ENCODE results near the gene RGS4.

RGS4 gene

GRCh38 chr1:163069142-163069541 is at the start of gene RGS4:
TSS of gene RGS4 (plus strand) at chr1:163069361. CDS start at chr1:163069485, 124 bp downstream.
- TF ChIP-seq SUZ12 (IDR thresholded peaks at IDR 0.05; ENCODE audit: extremely low read depth, insufficient read depth, insufficient read length) (no peak), YY1 (IDR thresholded peaks at IDR 0.05; ENCODE audit: insufficient read depth, insufficient read length) (no peak), ZNF274 (IDR thresholded peaks at IDR 0.05; ENCODE audit: low read depth, low read length) (no peak)
- Histone ChIP-seq H3K4me3 (ENCODE audit: insufficient read length, low read depth) (no peak within 1 kb of the TSS), H3K9ac (ENCODE audit: insufficient read length, low read depth) (peak within 1 kb of the TSS; percentile 15)

GRCh38 chr1:163022129-163022528 is 47.0 kb upstream of the RGS4 start:
- H3K4me1 ChIP-seq (ENCODE audit: insufficient read depth, insufficient read length): no peaks in the 10 kb centered on the region
- H3K27me3 ChIP-seq (ENCODE audit: insufficient read depth, insufficient read length): no peaks in the 10 kb centered on the region
- H3K9ac ChIP-seq (ENCODE audit: insufficient read length, low read depth): no peak overlapping the region
- no peak for TF ChIP-seq SUZ12 (IDR thresholded peaks at IDR 0.05; ENCODE audit: extremely low read depth, insufficient read depth, insufficient read length)
- TF ChIP-seq YY1 (IDR thresholded peaks at IDR 0.05; ENCODE audit: insufficient read depth, insufficient read length): no peak
- no peak for TF ChIP-seq ZNF274 (IDR thresholded peaks at IDR 0.05; ENCODE audit: low read depth, low read length)
- no peak for DNase-seq (ENCODE audit: low read depth, low spot score)
- H3K4me3 ChIP-seq (ENCODE audit: insufficient read length, low read depth): no peak overlapping the region
- H3K36me3 ChIP-seq (ENCODE audit: insufficient read depth, insufficient read length, low read length): no peaks in the 10 kb centered on the region
- peaks cover 20% of the 10 kb centered on the region for H3K9me3 ChIP-seq (ENCODE audit: insufficient read depth, low read length)

More at GRCh38 chr1:163069142-163069541, at the start of gene RGS4:
- Histone ChIP-seq H3K4me1 (ENCODE audit: insufficient read depth, insufficient read length) (no peaks in the 10 kb centered on the region), H3K27me3 (ENCODE audit: insufficient read depth, insufficient read length) (no peaks in the 10 kb centered on the region), H3K36me3 (ENCODE audit: insufficient read depth, insufficient read length, low read length) (no peaks in the 10 kb centered on the region), H3K9me3 (ENCODE audit: insufficient read depth, low read length) (no peaks in the 10 kb centered on the region)
- DNase-seq (ENCODE audit: low read depth, low spot score): peak; percentile 87

- Histone ChIP-seq H3K4me3 (ENCODE audit: insufficient read length, low read depth) (no peak overlapping the region), H3K27me3 (ENCODE audit: insufficient read depth, insufficient read length) (no peaks in the 10 kb centered on the region), H3K36me3 (ENCODE audit: insufficient read depth, insufficient read length, low read length) (no peaks in the 10 kb centered on the region), H3K9me3 (ENCODE audit: insufficient read depth, low read length) (peaks cover 8% of the 10 kb centered on the region), H3K9ac (ENCODE audit: insufficient read length, low read depth) (no peak overlapping the region), H3K4me1 (ENCODE audit: insufficient read depth, insufficient read length) (no peaks in the 10 kb centered on the region)
- no peak for DNase-seq (ENCODE audit: low read depth, low spot score)
- no peak for TF ChIP-seq ZNF274 (IDR thresholded peaks at IDR 0.05; ENCODE audit: low read depth, low read length)
- no peak for TF ChIP-seq SUZ12 (IDR thresholded peaks at IDR 0.05; ENCODE audit: extremely low read depth, insufficient read depth, insufficient read length)
- TF ChIP-seq YY1 (IDR thresholded peaks at IDR 0.05; ENCODE audit: insufficient read depth, insufficient read length): no peak
Observed at GRCh38 chr1:163027610-163028009, 41.6 kb upstream of the RGS4 start.

GRCh38 chr1:163029901-163030300 is 39.3 kb upstream of the RGS4 start:
- Histone ChIP-seq H3K9ac (ENCODE audit: insufficient read length, low read depth) (no peak overlapping the region), H3K4me1 (ENCODE audit: insufficient read depth, insufficient read length) (no peaks in the 10 kb centered on the region), H3K4me3 (ENCODE audit: insufficient read length, low read depth) (no peak overlapping the region), H3K36me3 (ENCODE audit: insufficient read depth, insufficient read length, low read length) (no peaks in the 10 kb centered on the region), H3K27me3 (ENCODE audit: insufficient read depth, insufficient read length) (no peaks in the 10 kb centered on the region), H3K9me3 (ENCODE audit: insufficient read depth, low read length) (no peaks in the 10 kb centered on the region)
- no peak for DNase-seq (ENCODE audit: low read depth, low spot score)
- no peak for TF ChIP-seq ZNF274 (IDR thresholded peaks at IDR 0.05; ENCODE audit: low read depth, low read length)
- no peak for TF ChIP-seq YY1 (IDR thresholded peaks at IDR 0.05; ENCODE audit: insufficient read depth, insufficient read length)
- no peak for TF ChIP-seq SUZ12 (IDR thresholded peaks at IDR 0.05; ENCODE audit: extremely low read depth, insufficient read depth, insufficient read length)

- no peak for TF ChIP-seq SUZ12 (IDR thresholded peaks at IDR 0.05; ENCODE audit: extremely low read depth, insufficient read depth, insufficient read length)
- TF ChIP-seq ZNF274 (IDR thresholded peaks at IDR 0.05; ENCODE audit: low read depth, low read length): no peak
- no peak for TF ChIP-seq YY1 (IDR thresholded peaks at IDR 0.05; ENCODE audit: insufficient read depth, insufficient read length)
- no peak overlapping the region for H3K9ac ChIP-seq (ENCODE audit: insufficient read length, low read depth)
- no peaks in the 10 kb centered on the region for H3K36me3 ChIP-seq (ENCODE audit: insufficient read depth, insufficient read length, low read length)
- H3K4me1 ChIP-seq (ENCODE audit: insufficient read depth, insufficient read length): no peaks in the 10 kb centered on the region
- H3K4me3 ChIP-seq (ENCODE audit: insufficient read length, low read depth): no peak overlapping the region
- H3K9me3 ChIP-seq (ENCODE audit: insufficient read depth, low read length): no peaks in the 10 kb centered on the region
- no peaks in the 10 kb centered on the region for H3K27me3 ChIP-seq (ENCODE audit: insufficient read depth, insufficient read length)
- DNase-seq (ENCODE audit: low read depth, low spot score): no peak
Observed at GRCh38 chr1:163035446-163036249, 33.5 kb upstream of the RGS4 start.

GRCh38 chr1:163036671-163037070 is 32.5 kb upstream of the RGS4 start:
- Histone ChIP-seq H3K36me3 (ENCODE audit: insufficient read depth, insufficient read length, low read length) (no peaks in the 10 kb centered on the region), H3K9me3 (ENCODE audit: insufficient read depth, low read length) (no peaks in the 10 kb centered on the region), H3K4me3 (ENCODE audit: insufficient read length, low read depth) (no peak overlapping the region), H3K9ac (ENCODE audit: insufficient read length, low read depth) (no peak overlapping the region), H3K4me1 (ENCODE audit: insufficient read depth, insufficient read length) (no peaks in the 10 kb centered on the region), H3K27me3 (ENCODE audit: insufficient read depth, insufficient read length) (no peaks in the 10 kb centered on the region)
- no peak for TF ChIP-seq YY1 (IDR thresholded peaks at IDR 0.05; ENCODE audit: insufficient read depth, insufficient read length)
- TF ChIP-seq ZNF274 (IDR thresholded peaks at IDR 0.05; ENCODE audit: low read depth, low read length): no peak
- TF ChIP-seq SUZ12 (IDR thresholded peaks at IDR 0.05; ENCODE audit: extremely low read depth, insufficient read depth, insufficient read length): no peak
- DNase-seq (ENCODE audit: low read depth, low spot score): no peak

- H3K4me3 ChIP-seq (ENCODE audit: insufficient read length, low read depth): no peak overlapping the region
- no peak for DNase-seq (ENCODE audit: low read depth, low spot score)
- no peak for TF ChIP-seq YY1 (IDR thresholded peaks at IDR 0.05; ENCODE audit: insufficient read depth, insufficient read length)
- TF ChIP-seq ZNF274 (IDR thresholded peaks at IDR 0.05; ENCODE audit: low read depth, low read length): no peak
- TF ChIP-seq SUZ12 (IDR thresholded peaks at IDR 0.05; ENCODE audit: extremely low read depth, insufficient read depth, insufficient read length): no peak
Observed at GRCh38 chr1:163038928-163039706, 30.0 kb upstream of the RGS4 start.

More at GRCh38 chr1:163038928-163039706, 30.0 kb upstream of the RGS4 start:
- no peaks in the 10 kb centered on the region for H3K27me3 ChIP-seq (ENCODE audit: insufficient read depth, insufficient read length)
- no peaks in the 10 kb centered on the region for H3K9me3 ChIP-seq (ENCODE audit: insufficient read depth, low read length)
- no peak overlapping the region for H3K9ac ChIP-seq (ENCODE audit: insufficient read length, low read depth)
- no peaks in the 10 kb centered on the region for H3K36me3 ChIP-seq (ENCODE audit: insufficient read depth, insufficient read length, low read length)
- no peaks in the 10 kb centered on the region for H3K4me1 ChIP-seq (ENCODE audit: insufficient read depth, insufficient read length)
